WTC11 (cell line): ENCODE results near the gene PRSS8. TPM values are rescaled to one million over a fixed set of nuclear protein-coding genes. Genes with fewer than 3 reads are reported as not detected.

ENCODE experiments used
- ATAC-seq: fragments of 200-7000 bp; cut with Tn5 transposase; 2 replicates; pipeline ENCODE4 v1.10.0; 2021; ENCODE audit warnings: mild to moderate bottlenecking, moderate library complexity
- CTCF ChIA-PET: fragments of 300-600 bp; sonication (Branson Sonifier 250); formaldehyde crosslinking; loops from one replicate; lab custom pipeline; 2021; ENCODE audit warnings: antibody characterized with exemption; lab: Charles Lee
- POLR2A ChIA-PET: fragments of 350-600 bp; sonication (Branson Sonifier 250); formaldehyde crosslinking; loops from one replicate; lab custom pipeline; 2021; ENCODE audit warnings: antibody characterized with exemption; lab: Charles Lee
- DNase-seq: peaks from one replicate; pipeline ENCODE4 v3.0.0; 2021; ENCODE audit warnings: low spot score
- H3K27ac Mint-ChIP-seq: 2 replicates; pipeline ENCODE4 v1.8.0; 2021; ENCODE audit warnings: mixed read lengths
- H3K27me3 Mint-ChIP-seq: 2 replicates; pipeline ENCODE4 v1.8.0; 2021; ENCODE audit warnings: low read depth, mild to moderate bottlenecking, moderate library complexity, mixed read lengths
- H3K36me3 Mint-ChIP-seq: 2 replicates; pipeline ENCODE4 v1.8.0; 2021; ENCODE audit warnings: mixed read lengths
- H3K4me1 Mint-ChIP-seq: 2 replicates; pipeline ENCODE4 v1.8.0; 2022; ENCODE audit warnings: mixed read lengths
- H3K4me3 Mint-ChIP-seq: 2 replicates; pipeline ENCODE4 v1.8.0; 2021; ENCODE audit warnings: mild to moderate bottlenecking, moderate library complexity, mixed read lengths
- H3K9me3 Mint-ChIP-seq: 2 replicates; pipeline ENCODE4 v1.8.0; 2021; ENCODE audit warnings: mixed read lengths
- ELF4 ChIP-seq: sonication (generic); formaldehyde crosslinking; IDR thresholded peaks from 2 replicates; pipeline ENCODE4 v1.8.1; 2022; ENCODE audit warnings: low read depth, mild to moderate bottlenecking, moderate library complexity, missing genetic modification reagents
- FOXK1 ChIP-seq: sonication (generic); formaldehyde crosslinking; IDR thresholded peaks from 2 replicates; pipeline ENCODE4 v1.8.0; 2022; ENCODE audit warnings: mild to moderate bottlenecking, moderate library complexity, missing genetic modification reagents
- FOXP1 ChIP-seq: sonication (generic); formaldehyde crosslinking; IDR thresholded peaks from 2 replicates; pipeline ENCODE4 v1.8.0; 2022; ENCODE audit warnings: missing genetic modification reagents, mild to moderate bottlenecking, moderate library complexity, borderline replicate concordance
- HMGA2 ChIP-seq: fragments of 250-450 bp; sonication (Bioruptor Pico); IDR thresholded peaks from 2 replicates; pipeline ENCODE4 v1.4.0; 2021; ENCODE audit warnings: mild to moderate bottlenecking, moderate library complexity
- JAZF1 ChIP-seq: fragments of 250-450 bp; sonication (Bioruptor Pico); IDR thresholded peaks from 2 replicates; pipeline ENCODE4 v1.9.0; 2021; ENCODE audit warnings: moderate library complexity, mild to moderate bottlenecking, inconsistent platforms
- KAT7 ChIP-seq: sonication (generic); formaldehyde crosslinking; IDR thresholded peaks from 2 replicates; pipeline ENCODE4 v1.8.1; 2023; ENCODE audit warnings: missing genetic modification reagents, mild to moderate bottlenecking, borderline replicate concordance
- NFATC4 ChIP-seq: fragments of 250-450 bp; sonication (Bioruptor Pico); IDR thresholded peaks from 2 replicates; pipeline ENCODE4 v1.9.0; 2021; ENCODE audit warnings: mild to moderate bottlenecking
- SMAD3 ChIP-seq: sonication (generic); formaldehyde crosslinking; IDR thresholded peaks from 2 replicates; pipeline ENCODE4 v1.8.0; 2022; ENCODE audit warnings: missing genetic modification reagents, mild to moderate bottlenecking, borderline replicate concordance
- SOX15 ChIP-seq: fragments of 250-450 bp; sonication (Bioruptor Pico); IDR thresholded peaks from 2 replicates; pipeline ENCODE4 v1.9.0; 2021; ENCODE audit warnings: mild to moderate bottlenecking
- SP1 ChIP-seq: sonication (generic); formaldehyde crosslinking; conservative IDR thresholded peaks from 2 replicates; pipeline ENCODE4 v1.8.1; 2022; ENCODE audit warnings: missing genetic modification reagents
- total RNA-seq: library from RNA; stranded (reverse); gene quantifications from 3 replicates; pipeline ENCODE4 v1.2.3, GENCODE V29; 2021
- TF ChIP-seq, protein P1 (sequence below): fragments of 250-450 bp; sonication (Bioruptor Pico); IDR thresholded peaks from 2 replicates; pipeline ENCODE4 v1.9.0; 2021; ENCODE audit warnings: moderate library complexity, mild to moderate bottlenecking, inconsistent platforms, borderline replicate concordance
- TF ChIP-seq, protein P2 (sequence below): sonication (generic); formaldehyde crosslinking; IDR thresholded peaks from 2 replicates; pipeline ENCODE4 v1.8.0; 2022; ENCODE audit warnings: mild to moderate bottlenecking, missing genetic modification reagents
- TF ChIP-seq, protein P3 (sequence below): sonication (generic); formaldehyde crosslinking; IDR thresholded peaks from 2 replicates; pipeline ENCODE4 v1.8.1; 2023; ENCODE audit warnings: mild to moderate bottlenecking, missing genetic modification reagents, moderate library complexity
- TF ChIP-seq, protein P4 (sequence below): fragments of 200-600 bp; IDR thresholded peaks from 2 replicates; pipeline ENCODE4 v1.8.0; 2022; ENCODE audit warnings: antibody characterized with exemption
- TF ChIP-seq, protein P5 (sequence below): sonication (generic); formaldehyde crosslinking; IDR thresholded peaks from 2 replicates; pipeline ENCODE4 v1.8.0; 2023; ENCODE audit warnings: missing genetic modification reagents
- TF ChIP-seq, protein P6 (sequence below): sonication (generic); formaldehyde crosslinking; IDR thresholded peaks from 2 replicates; pipeline ENCODE4 v1.8.0; 2022; ENCODE audit warnings: mild to moderate bottlenecking, missing genetic modification reagents
- TF ChIP-seq, protein P7 (sequence below): sonication (generic); formaldehyde crosslinking; IDR thresholded peaks from 2 replicates; pipeline ENCODE4 v1.8.0; 2022; ENCODE audit warnings: mild to moderate bottlenecking, missing genetic modification reagents
- TF ChIP-seq, protein P8 (sequence below): sonication (generic); formaldehyde crosslinking; IDR thresholded peaks from 2 replicates; pipeline ENCODE4 v1.8.0; 2023; ENCODE audit warnings: mild to moderate bottlenecking, missing genetic modification reagents
- TF ChIP-seq, protein P9 (sequence below): sonication (generic); formaldehyde crosslinking; IDR thresholded peaks from 2 replicates; pipeline ENCODE4 v1.8.1; 2022; ENCODE audit warnings: missing genetic modification reagents, borderline replicate concordance
- TF ChIP-seq, protein P10 (sequence below): sonication (generic); formaldehyde crosslinking; IDR thresholded peaks from 2 replicates; pipeline ENCODE4 v1.8.1; 2023; ENCODE audit warnings: mild to moderate bottlenecking, missing genetic modification reagents, borderline replicate concordance

Gene PRSS8
- total RNA-seq, 1 experiment from 2014 or later, result 78.8 TPM

DNA sequence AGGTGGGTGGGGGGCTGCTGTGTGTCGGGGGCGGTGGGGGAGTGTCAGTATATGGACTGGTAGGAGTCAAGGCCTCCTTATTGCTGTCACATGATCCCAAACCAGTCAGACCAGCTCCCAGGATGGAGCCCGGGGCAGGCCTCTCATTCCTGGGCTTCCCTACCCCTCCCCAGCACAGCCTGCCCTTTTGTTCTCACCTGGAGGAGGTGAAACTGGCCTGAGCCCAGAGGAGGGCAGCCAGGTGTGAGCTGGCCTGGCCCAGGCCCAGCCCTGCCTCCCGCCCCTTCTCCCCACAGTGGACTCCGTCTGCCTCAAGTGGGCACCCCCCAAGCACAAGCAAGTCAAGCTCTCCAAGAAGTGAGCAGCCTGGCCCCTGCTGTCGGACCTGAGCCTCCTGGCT, 4.6 kb downstream of the PRSS8 start:
- ChIA-PET POLR2A (interaction anchor here (0.6 to 2.2 kb wide), 6 partner anchors 9 to 71 kb away, joined by 3 to 20 read pairs (median 6); partner anchors contain the start of genes FUS, KAT8, ZNF646 and ZNF668), CTCF (interaction anchor here (0.5 to 3.3 kb wide), 7 partner anchors 8 to 327 kb away, joined by 3 to 25 read pairs (median 4); partner anchors contain the start of genes HSD3B7 and KAT8)
- TF ChIP-seq, protein P1, sequence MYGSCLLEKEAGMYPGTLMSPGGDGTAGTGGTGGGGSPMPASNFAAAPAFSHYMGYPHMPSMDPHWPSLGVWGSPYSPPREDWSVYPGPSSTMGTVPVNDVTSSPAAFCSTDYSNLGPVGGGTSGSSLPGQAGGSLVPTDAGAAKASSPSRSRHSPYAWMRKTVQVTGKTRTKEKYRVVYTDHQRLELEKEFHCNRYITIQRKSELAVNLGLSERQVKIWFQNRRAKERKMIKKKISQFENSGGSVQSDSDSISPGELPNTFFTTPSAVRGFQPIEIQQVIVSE, result no peak
- TF ChIP-seq, protein P2, sequence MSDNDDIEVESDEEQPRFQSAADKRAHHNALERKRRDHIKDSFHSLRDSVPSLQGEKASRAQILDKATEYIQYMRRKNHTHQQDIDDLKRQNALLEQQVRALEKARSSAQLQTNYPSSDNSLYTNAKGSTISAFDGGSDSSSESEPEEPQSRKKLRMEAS (CRISPR knock-in tag), result no peak
- no peak for TF ChIP-seq JAZF1 (CRISPR knock-in tag)
- no peak for TF ChIP-seq FOXK1 (CRISPR knock-in tag)
- TF ChIP-seq, protein P3, sequence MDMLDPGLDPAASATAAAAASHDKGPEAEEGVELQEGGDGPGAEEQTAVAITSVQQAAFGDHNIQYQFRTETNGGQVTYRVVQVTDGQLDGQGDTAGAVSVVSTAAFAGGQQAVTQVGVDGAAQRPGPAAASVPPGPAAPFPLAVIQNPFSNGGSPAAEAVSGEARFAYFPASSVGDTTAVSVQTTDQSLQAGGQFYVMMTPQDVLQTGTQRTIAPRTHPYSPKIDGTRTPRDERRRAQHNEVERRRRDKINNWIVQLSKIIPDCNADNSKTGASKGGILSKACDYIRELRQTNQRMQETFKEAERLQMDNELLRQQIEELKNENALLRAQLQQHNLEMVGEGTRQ (CRISPR knock-in tag), result peak; percentile 84
- TF ChIP-seq SMAD3, result no peak
- TF ChIP-seq, protein P4, sequence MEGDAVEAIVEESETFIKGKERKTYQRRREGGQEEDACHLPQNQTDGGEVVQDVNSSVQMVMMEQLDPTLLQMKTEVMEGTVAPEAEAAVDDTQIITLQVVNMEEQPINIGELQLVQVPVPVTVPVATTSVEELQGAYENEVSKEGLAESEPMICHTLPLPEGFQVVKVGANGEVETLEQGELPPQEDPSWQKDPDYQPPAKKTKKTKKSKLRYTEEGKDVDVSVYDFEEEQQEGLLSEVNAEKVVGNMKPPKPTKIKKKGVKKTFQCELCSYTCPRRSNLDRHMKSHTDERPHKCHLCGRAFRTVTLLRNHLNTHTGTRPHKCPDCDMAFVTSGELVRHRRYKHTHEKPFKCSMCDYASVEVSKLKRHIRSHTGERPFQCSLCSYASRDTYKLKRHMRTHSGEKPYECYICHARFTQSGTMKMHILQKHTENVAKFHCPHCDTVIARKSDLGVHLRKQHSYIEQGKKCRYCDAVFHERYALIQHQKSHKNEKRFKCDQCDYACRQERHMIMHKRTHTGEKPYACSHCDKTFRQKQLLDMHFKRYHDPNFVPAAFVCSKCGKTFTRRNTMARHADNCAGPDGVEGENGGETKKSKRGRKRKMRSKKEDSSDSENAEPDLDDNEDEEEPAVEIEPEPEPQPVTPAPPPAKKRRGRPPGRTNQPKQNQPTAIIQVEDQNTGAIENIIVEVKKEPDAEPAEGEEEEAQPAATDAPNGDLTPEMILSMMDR, result no peak
- TF ChIP-seq HMGA2 (CRISPR knock-in tag), result no peak
- TF ChIP-seq NFATC4 (CRISPR knock-in tag), result no peak
- TF ChIP-seq, protein P5, sequence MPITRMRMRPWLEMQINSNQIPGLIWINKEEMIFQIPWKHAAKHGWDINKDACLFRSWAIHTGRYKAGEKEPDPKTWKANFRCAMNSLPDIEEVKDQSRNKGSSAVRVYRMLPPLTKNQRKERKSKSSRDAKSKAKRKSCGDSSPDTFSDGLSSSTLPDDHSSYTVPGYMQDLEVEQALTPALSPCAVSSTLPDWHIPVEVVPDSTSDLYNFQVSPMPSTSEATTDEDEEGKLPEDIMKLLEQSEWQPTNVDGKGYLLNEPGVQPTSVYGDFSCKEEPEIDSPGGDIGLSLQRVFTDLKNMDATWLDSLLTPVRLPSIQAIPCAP (CRISPR knock-in tag), result no peak
- 0 out of 2 replicates have a peak, but pooled peaks have one; percentile 16 for TF ChIP-seq SP1 (CRISPR knock-in tag)
- TF ChIP-seq, protein P6, sequence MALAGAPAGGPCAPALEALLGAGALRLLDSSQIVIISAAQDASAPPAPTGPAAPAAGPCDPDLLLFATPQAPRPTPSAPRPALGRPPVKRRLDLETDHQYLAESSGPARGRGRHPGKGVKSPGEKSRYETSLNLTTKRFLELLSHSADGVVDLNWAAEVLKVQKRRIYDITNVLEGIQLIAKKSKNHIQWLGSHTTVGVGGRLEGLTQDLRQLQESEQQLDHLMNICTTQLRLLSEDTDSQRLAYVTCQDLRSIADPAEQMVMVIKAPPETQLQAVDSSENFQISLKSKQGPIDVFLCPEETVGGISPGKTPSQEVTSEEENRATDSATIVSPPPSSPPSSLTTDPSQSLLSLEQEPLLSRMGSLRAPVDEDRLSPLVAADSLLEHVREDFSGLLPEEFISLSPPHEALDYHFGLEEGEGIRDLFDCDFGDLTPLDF, result no peak
- no peak for TF ChIP-seq SOX15
- no peak for TF ChIP-seq FOXP1 (CRISPR knock-in tag)
- TF ChIP-seq, protein P7, sequence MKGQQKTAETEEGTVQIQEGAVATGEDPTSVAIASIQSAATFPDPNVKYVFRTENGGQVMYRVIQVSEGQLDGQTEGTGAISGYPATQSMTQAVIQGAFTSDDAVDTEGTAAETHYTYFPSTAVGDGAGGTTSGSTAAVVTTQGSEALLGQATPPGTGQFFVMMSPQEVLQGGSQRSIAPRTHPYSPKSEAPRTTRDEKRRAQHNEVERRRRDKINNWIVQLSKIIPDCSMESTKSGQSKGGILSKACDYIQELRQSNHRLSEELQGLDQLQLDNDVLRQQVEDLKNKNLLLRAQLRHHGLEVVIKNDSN (CRISPR knock-in tag), result peak; percentile 77
- TF ChIP-seq, protein P8, sequence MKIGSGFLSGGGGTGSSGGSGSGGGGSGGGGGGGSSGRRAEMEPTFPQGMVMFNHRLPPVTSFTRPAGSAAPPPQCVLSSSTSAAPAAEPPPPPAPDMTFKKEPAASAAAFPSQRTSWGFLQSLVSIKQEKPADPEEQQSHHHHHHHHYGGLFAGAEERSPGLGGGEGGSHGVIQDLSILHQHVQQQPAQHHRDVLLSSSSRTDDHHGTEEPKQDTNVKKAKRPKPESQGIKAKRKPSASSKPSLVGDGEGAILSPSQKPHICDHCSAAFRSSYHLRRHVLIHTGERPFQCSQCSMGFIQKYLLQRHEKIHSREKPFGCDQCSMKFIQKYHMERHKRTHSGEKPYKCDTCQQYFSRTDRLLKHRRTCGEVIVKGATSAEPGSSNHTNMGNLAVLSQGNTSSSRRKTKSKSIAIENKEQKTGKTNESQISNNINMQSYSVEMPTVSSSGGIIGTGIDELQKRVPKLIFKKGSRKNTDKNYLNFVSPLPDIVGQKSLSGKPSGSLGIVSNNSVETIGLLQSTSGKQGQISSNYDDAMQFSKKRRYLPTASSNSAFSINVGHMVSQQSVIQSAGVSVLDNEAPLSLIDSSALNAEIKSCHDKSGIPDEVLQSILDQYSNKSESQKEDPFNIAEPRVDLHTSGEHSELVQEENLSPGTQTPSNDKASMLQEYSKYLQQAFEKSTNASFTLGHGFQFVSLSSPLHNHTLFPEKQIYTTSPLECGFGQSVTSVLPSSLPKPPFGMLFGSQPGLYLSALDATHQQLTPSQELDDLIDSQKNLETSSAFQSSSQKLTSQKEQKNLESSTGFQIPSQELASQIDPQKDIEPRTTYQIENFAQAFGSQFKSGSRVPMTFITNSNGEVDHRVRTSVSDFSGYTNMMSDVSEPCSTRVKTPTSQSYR, result 0 out of 2 replicates have a peak, but pooled peaks have one; percentile 51
- TF ChIP-seq, protein P9, sequence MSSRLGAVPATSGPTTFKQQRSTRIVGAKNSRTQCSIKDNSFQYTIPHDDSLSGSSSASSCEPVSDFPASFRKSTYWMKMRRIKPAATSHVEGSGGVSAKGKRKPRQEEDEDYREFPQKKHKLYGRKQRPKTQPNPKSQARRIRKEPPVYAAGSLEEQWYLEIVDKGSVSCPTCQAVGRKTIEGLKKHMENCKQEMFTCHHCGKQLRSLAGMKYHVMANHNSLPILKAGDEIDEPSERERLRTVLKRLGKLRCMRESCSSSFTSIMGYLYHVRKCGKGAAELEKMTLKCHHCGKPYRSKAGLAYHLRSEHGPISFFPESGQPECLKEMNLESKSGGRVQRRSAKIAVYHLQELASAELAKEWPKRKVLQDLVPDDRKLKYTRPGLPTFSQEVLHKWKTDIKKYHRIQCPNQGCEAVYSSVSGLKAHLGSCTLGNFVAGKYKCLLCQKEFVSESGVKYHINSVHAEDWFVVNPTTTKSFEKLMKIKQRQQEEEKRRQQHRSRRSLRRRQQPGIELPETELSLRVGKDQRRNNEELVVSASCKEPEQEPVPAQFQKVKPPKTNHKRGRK (CRISPR knock-in tag), result no peak
- TF ChIP-seq ELF4, result no peak
- TF ChIP-seq KAT7 (CRISPR knock-in tag), result no peak
- TF ChIP-seq, protein P10, sequence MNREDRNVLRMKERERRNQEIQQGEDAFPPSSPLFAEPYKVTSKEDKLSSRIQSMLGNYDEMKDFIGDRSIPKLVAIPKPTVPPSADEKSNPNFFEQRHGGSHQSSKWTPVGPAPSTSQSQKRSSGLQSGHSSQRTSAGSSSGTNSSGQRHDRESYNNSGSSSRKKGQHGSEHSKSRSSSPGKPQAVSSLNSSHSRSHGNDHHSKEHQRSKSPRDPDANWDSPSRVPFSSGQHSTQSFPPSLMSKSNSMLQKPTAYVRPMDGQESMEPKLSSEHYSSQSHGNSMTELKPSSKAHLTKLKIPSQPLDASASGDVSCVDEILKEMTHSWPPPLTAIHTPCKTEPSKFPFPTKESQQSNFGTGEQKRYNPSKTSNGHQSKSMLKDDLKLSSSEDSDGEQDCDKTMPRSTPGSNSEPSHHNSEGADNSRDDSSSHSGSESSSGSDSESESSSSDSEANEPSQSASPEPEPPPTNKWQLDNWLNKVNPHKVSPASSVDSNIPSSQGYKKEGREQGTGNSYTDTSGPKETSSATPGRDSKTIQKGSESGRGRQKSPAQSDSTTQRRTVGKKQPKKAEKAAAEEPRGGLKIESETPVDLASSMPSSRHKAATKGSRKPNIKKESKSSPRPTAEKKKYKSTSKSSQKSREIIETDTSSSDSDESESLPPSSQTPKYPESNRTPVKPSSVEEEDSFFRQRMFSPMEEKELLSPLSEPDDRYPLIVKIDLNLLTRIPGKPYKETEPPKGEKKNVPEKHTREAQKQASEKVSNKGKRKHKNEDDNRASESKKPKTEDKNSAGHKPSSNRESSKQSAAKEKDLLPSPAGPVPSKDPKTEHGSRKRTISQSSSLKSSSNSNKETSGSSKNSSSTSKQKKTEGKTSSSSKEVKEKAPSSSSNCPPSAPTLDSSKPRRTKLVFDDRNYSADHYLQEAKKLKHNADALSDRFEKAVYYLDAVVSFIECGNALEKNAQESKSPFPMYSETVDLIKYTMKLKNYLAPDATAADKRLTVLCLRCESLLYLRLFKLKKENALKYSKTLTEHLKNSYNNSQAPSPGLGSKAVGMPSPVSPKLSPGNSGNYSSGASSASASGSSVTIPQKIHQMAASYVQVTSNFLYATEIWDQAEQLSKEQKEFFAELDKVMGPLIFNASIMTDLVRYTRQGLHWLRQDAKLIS (CRISPR knock-in tag), result no peak
- peak overlapping the region; percentile 97 for H3K27ac Mint-ChIP-seq
- H3K4me3 Mint-ChIP-seq, result peak overlapping the region; percentile 24; the same call in 1 of the 2 replicates
- peaks cover 49% of the 10 kb centered on the region for H3K4me1 Mint-ChIP-seq
- peaks cover 31% of the 10 kb centered on the region for H3K36me3 Mint-ChIP-seq
- ATAC-seq (peak; percentile 62), DNase-seq (peak; percentile 74)
- no peaks in the 10 kb centered on the region for H3K27me3 Mint-ChIP-seq
- no peaks in the 10 kb centered on the region for H3K9me3 Mint-ChIP-seq
